MCF 10A (cell line): ENCODE measurements around the gene SND1. TPM values are rescaled to one million over a fixed set of nuclear protein-coding genes. Genes with fewer than 3 reads are reported as not detected.

ENCODE experiments used
- BruUV-seq: library from RNA; stranded (reverse); fragments of 400-500 nt; replicated peaks from 2 replicates; lab custom pipeline; 2021; lab: Mats Ljungman, UMichigan
- CTCF ChIA-PET: fragments of 300-600 bp; sonication (Branson Sonifier 250); formaldehyde crosslinking; extraction: SDS; loops from one replicate; lab custom pipeline; 2021; ENCODE audit warnings: antibody characterized with exemption, inconsistent platforms; lab: Yijun Ruan, JAX
- POLR2A ChIA-PET: fragments of 300-600, 350-650 bp; sonication (Branson Sonifier 250); formaldehyde crosslinking; extraction: SDS; loops from one replicate; lab custom pipeline; 2020; ENCODE audit warnings: antibody characterized with exemption, inconsistent platforms; lab: Yijun Ruan, JAX
- DNase-seq: peaks from one replicate; pipeline ENCODE4 v3.0.0-alpha.2; 2018; ENCODE audit not compliant: unreplicated experiment
- H3K27ac Mint-ChIP-seq: one replicate; pipeline ENCODE4 v1.8.0; 2022; ENCODE audit warnings: mild to moderate bottlenecking, low read depth, mixed read lengths; ENCODE audit not compliant: unreplicated experiment
- H3K27me3 Mint-ChIP-seq: one replicate; pipeline ENCODE4 v1.8.0; 2022; ENCODE audit warnings: mixed read lengths; ENCODE audit not compliant: insufficient read depth, unreplicated experiment
- H3K36me3 Mint-ChIP-seq: one replicate; pipeline ENCODE4 v1.8.0; 2022; ENCODE audit warnings: mild to moderate bottlenecking, moderate library complexity, mixed read lengths; ENCODE audit not compliant: insufficient read depth, unreplicated experiment
- H3K4me1 Mint-ChIP-seq: one replicate; pipeline ENCODE4 v1.8.0; 2022; ENCODE audit warnings: mixed read lengths; ENCODE audit not compliant: insufficient read depth, unreplicated experiment
- H3K4me3 Mint-ChIP-seq: one replicate; pipeline ENCODE4 v1.8.0; 2022; ENCODE audit warnings: mild to moderate bottlenecking, moderate library complexity, mixed read lengths; ENCODE audit not compliant: unreplicated experiment
- H3K9me3 Mint-ChIP-seq: one replicate; pipeline ENCODE4 v1.8.0; 2022; ENCODE audit warnings: mixed read lengths; ENCODE audit not compliant: unreplicated experiment
- intact Hi-C: fragments of 100-400 bp; cut with micrococcal nuclease; formaldehyde crosslinking; loops from 2 replicates; pipeline ENCODE4 v1.14.1; 2022
- total RNA-seq: library from RNA; stranded (reverse); gene quantifications from 2 replicates; pipeline ENCODE4 v1.2.3, GENCODE V29; 2022
- TF ChIP-seq, protein P1 (sequence below): fragments of 200-600 bp; IDR thresholded peaks from one replicate; pipeline ENCODE4 v1.8.0; 2022; ENCODE audit warnings: antibody characterized with exemption, mild to moderate bottlenecking; ENCODE audit not compliant: unreplicated experiment

The SND1 gene
- total RNA-seq, 1 experiment from 2014 or later = 297 TPM

DNA sequence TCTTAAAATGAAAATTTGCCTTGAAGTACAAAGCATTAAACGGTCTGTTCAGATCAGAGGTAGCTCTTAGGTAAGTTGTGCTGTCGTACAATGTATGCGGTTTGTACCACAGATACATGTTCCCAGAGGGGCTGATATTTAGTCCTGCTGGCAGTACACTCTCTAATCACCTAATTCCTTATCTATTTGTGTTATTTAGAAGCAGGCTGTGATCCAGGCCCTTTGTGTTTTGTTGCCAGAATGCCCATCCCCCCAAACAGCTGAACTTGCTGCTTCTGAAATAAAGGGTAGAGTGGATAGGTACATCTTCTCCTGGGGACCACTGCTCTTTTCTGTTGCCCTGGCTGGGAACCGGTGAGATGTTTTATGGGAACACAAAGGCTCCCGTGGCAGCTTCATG is 84.5 kb downstream of the SND1 start:
- CTCF ChIA-PET = interaction anchor here (0.5 to 0.9 kb wide), 3 partner anchors 27 to 246 kb away, joined by 3 to 4 read pairs (median 3); no protein-coding TSS in a partner anchor
- no peaks in the 10 kb centered on the region for H3K27me3 Mint-ChIP-seq
- TF ChIP-seq, protein P1, sequence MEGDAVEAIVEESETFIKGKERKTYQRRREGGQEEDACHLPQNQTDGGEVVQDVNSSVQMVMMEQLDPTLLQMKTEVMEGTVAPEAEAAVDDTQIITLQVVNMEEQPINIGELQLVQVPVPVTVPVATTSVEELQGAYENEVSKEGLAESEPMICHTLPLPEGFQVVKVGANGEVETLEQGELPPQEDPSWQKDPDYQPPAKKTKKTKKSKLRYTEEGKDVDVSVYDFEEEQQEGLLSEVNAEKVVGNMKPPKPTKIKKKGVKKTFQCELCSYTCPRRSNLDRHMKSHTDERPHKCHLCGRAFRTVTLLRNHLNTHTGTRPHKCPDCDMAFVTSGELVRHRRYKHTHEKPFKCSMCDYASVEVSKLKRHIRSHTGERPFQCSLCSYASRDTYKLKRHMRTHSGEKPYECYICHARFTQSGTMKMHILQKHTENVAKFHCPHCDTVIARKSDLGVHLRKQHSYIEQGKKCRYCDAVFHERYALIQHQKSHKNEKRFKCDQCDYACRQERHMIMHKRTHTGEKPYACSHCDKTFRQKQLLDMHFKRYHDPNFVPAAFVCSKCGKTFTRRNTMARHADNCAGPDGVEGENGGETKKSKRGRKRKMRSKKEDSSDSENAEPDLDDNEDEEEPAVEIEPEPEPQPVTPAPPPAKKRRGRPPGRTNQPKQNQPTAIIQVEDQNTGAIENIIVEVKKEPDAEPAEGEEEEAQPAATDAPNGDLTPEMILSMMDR = no peak
- BruUV-seq = no TSS peak
- intact Hi-C loops = no loop called here
- DNase-seq = no peak
- no peak overlapping the region for H3K4me3 Mint-ChIP-seq
- H3K4me1 Mint-ChIP-seq = no peaks in the 10 kb centered on the region
- peaks cover 54% of the 10 kb centered on the region for H3K36me3 Mint-ChIP-seq
- no peak overlapping the region for H3K27ac Mint-ChIP-seq
- no peaks in the 10 kb centered on the region for H3K9me3 Mint-ChIP-seq
- POLR2A ChIA-PET = interaction anchor here (0.6 kb wide), 1 partner anchor 157 kb away, joined by 3 read pairs; no protein-coding TSS in a partner anchor

DNA sequence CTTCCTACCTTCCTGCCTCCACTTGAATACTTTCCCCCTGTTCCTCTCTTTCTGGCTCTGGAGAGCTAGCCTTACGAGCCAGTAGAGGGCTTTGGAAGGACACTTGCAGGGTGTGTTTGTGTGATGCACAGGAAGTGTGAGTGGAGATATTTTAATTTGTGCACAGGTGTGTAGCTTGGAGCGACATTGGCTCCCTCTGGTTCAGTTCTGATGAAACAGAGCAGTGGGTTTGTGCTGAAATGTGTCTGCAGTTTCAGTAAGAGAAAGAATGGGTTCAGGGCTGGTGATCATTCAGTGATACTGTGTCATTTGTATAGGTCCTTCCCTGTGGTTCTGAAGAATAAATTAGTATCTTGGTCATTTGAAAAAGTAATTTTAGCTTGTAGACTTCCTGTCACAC is 86.9 kb downstream of the SND1 start:
- POLR2A ChIA-PET = no interaction called here
- Mint-ChIP-seq H3K27me3 (no peaks in the 10 kb centered on the region), H3K27ac (peak overlapping the region; percentile 31), H3K9me3 (no peaks in the 10 kb centered on the region), H3K4me3 (no peak overlapping the region), H3K36me3 (peaks cover 36% of the 10 kb centered on the region), H3K4me1 (no peaks in the 10 kb centered on the region)
- intact Hi-C loops = no loop called here
- no TSS peak for BruUV-seq
- no peak for DNase-seq
- CTCF ChIA-PET = interaction anchor here (0.5 to 2.2 kb wide), 3 partner anchors 13 to 174 kb away, joined by 3 to 8 read pairs (median 3); no protein-coding TSS in a partner anchor
- TF ChIP-seq, protein P1 = no peak

DNA sequence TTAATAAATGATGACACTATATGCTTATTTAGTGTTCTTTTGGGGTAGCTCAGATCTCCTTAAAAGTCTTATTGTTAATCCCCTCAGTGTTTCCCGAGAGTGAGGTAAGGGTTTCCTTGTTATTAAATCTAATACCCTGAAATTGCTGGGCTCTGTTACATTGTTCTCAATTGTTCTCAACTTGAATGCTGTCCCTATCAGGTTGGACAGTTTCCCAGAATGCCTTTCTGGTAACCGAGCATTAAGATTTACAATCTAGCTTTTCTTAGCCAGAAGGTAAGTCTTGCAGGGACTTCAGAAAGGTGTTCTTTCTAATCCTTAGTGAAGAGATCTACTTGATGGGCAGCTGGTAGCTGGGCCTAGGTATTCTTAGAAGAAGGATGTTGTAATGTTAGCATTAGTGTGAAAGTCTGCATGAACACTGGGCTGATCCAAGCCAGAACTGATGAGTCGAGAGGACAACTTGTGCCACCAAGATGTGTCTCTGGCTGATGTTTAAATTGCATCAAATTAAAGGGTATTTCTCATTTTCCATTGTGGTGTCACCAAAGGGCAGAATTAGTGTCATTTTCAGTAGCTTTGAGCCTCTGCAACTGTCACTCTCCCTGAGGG is 89.9 kb downstream of the SND1 start:
- no peak overlapping the region for H3K27ac Mint-ChIP-seq
- no TSS peak for BruUV-seq
- H3K4me1 Mint-ChIP-seq = no peaks in the 10 kb centered on the region
- CTCF ChIA-PET = interaction anchor here (0.6 to 1.4 kb wide), 2 partner anchors 12 to 468 kb away, joined by 4 to 6 read pairs; no protein-coding TSS in a partner anchor
- POLR2A ChIA-PET = interaction anchor here (0.7 to 0.9 kb wide), 2 partner anchors 14 to 378 kb away, joined by 3 to 4 read pairs; no protein-coding TSS in a partner anchor
- no peak for DNase-seq
- intact Hi-C loops = loop anchor here (10.0 kb wide), 1 partner anchor 103 kb away; no protein-coding TSS in a partner anchor
- no peak overlapping the region for H3K4me3 Mint-ChIP-seq
- H3K36me3 Mint-ChIP-seq = peaks cover 33% of the 10 kb centered on the region
- no peaks in the 10 kb centered on the region for H3K27me3 Mint-ChIP-seq
- H3K9me3 Mint-ChIP-seq = no peaks in the 10 kb centered on the region
- TF ChIP-seq, protein P1 = no peak

DNA sequence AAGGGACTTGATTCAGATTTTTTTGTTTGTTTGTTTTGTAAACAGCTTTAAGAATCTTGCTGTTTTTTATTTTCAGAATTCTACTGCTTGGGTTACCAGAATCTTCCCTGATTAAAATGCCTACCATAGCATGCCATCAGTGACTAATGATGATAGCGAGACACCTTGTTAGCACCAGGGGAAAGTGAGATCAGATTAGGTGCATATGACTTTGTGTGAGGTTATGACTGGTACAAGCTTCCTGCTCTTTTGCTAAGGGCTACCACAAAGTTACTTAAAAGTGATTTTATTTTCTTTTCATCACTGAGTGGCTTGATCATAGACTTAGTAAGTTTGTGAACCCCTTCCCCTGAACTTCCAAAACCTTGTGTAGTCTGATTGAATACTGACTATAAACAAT is 93.5 kb downstream of the SND1 start:
- H3K4me1 Mint-ChIP-seq = peaks cover 7% of the 10 kb centered on the region
- BruUV-seq = no TSS peak
- H3K9me3 Mint-ChIP-seq = no peaks in the 10 kb centered on the region
- H3K36me3 Mint-ChIP-seq = peaks cover 31% of the 10 kb centered on the region
- CTCF ChIA-PET = no interaction called here
- DNase-seq = no peak
- H3K27ac Mint-ChIP-seq = no peak overlapping the region
- POLR2A ChIA-PET = no interaction called here
- intact Hi-C loops = loop anchor here (10.0 kb wide), 1 partner anchor 99 kb away; no protein-coding TSS in a partner anchor
- H3K27me3 Mint-ChIP-seq = no peaks in the 10 kb centered on the region
- TF ChIP-seq, protein P1 = no peak
- no peak overlapping the region for H3K4me3 Mint-ChIP-seq
